Liver (tissue), 9 donors: ENCODE data around the gene COL27A1. TPM values are rescaled to one million over a fixed set of nuclear protein-coding genes. Genes with fewer than 3 reads are reported as not detected.

Experiments
- DNase-seq: peaks from one replicate; pipeline ENCODE4 v3.0.0-alpha.2; 2017; ENCODE audit warnings: low spot score
- H3K27ac ChIP-seq, 2 donors: one replicate each; pipeline ENCODE4 v1.7.0; 2013; ENCODE audit warnings: inconsistent platforms in 2 of 2, low read length in 2 of 2, control low read depth in 1 of 2, low read depth in 1 of 2, mild to moderate bottlenecking in 1 of 2
- H3K27me3 ChIP-seq, 4 donors: one replicate each; pipeline versions ENCODE4 v1.6.1 to v1.7.0; 2013; ENCODE audit warnings: low read length in 3 of 4, inconsistent platforms in 1 of 4, mild to moderate bottlenecking in 1 of 4, moderate library complexity in 1 of 4; ENCODE audit not compliant: control insufficient read depth in 4 of 4, insufficient read depth in 4 of 4
- H3K36me3 ChIP-seq, 4 donors: one replicate each; pipeline versions ENCODE4 v1.6.1 to v1.7.0; 2013; ENCODE audit warnings: low read length in 3 of 4, mild to moderate bottlenecking in 3 of 4, low read depth in 1 of 4, moderate library complexity in 1 of 4; ENCODE audit not compliant: control insufficient read depth in 4 of 4, insufficient read depth in 3 of 4
- H3K4me1 ChIP-seq, 4 donors: one replicate each; pipeline versions ENCODE4 v1.6.1 to v1.7.0; 2013; ENCODE audit warnings: low read length in 3 of 4, mild to moderate bottlenecking in 3 of 4, moderate library complexity in 1 of 4; ENCODE audit not compliant: control insufficient read depth in 4 of 4, insufficient read depth in 4 of 4
- H3K4me3 ChIP-seq, 3 donors: one replicate each; pipeline versions ENCODE4 v1.6.1 to v1.7.0; 2013; ENCODE audit warnings: low read length in 3 of 3, control low read depth in 1 of 3, low read depth in 1 of 3, mild to moderate bottlenecking in 1 of 3
- H3K9ac ChIP-seq, 2 donors: one replicate each; pipeline ENCODE4 v1.7.0; 2013; ENCODE audit warnings: low read length in 2 of 2, mild to moderate bottlenecking in 2 of 2, moderate library complexity in 2 of 2, control low read depth in 1 of 2, low read depth in 1 of 2
- H3K9me3 ChIP-seq, 4 donors: one replicate each; pipeline versions ENCODE4 v1.6.1 to v1.7.0; 2013; ENCODE audit warnings: low read length in 3 of 4; ENCODE audit not compliant: control insufficient read depth in 4 of 4
- FOXA2 ChIP-seq: IDR thresholded peaks from 2 replicates; pipeline ENCODE4 v1.6.1; 2016; ENCODE audit warnings: antibody characterized with exemption
- NR2F2 ChIP-seq: IDR thresholded peaks from 2 replicates; pipeline ENCODE4 v1.6.1; 2016; ENCODE audit warnings: antibody characterized with exemption
- YY1 ChIP-seq: IDR thresholded peaks from 2 replicates; pipeline ENCODE4 v1.6.1; 2016; ENCODE audit warnings: antibody characterized with exemption, mild to moderate bottlenecking
- whole genome bisulfite sequencing: extraction: QIAGEN DNeasy Blood & Tissue Kit; methylation state at CpG from one replicate; pipeline ENCODE4 v1.1.7; 2013; 5-methylcytosine and 5-hydroxymethylcytosine counted together
- polyA plus RNA-seq, 2 donors: library from polyadenylated mRNA; stranded (reverse) in 1 of 2; unstranded in 1 of 2; fragments of 200-250 nt in 1 of 2; fragments of >200 nt in 1 of 2; fragmentation: Nextera tagmentation in 1 of 2; extraction: Ambion mirVana in 1 of 2; gene quantifications; one replicate each; pipeline versions ENCODE4 v1.2.1 to v1.2.3, GENCODE V29; 2013 to 2015
- total RNA-seq, 2 donors: library from RNA; depleted of rRNA; stranded (reverse); fragments of >200 nt; gene quantifications; one replicate each; pipeline ENCODE4 v1.2.3, GENCODE V29; 2014
- TF ChIP-seq, protein P1 (sequence below): IDR thresholded peaks from 2 replicates; pipeline ENCODE4 v1.6.1; 2016; ENCODE audit warnings: antibody characterized with exemption
- TF ChIP-seq, protein P2 (sequence below): IDR thresholded peaks from 2 replicates; pipeline ENCODE4 v1.6.1; 2016; ENCODE audit warnings: antibody characterized with exemption
- TF ChIP-seq, protein P3 (sequence below): IDR thresholded peaks from 2 replicates; pipeline ENCODE4 v1.6.1; 2016; ENCODE audit warnings: antibody characterized with exemption, mild to moderate bottlenecking
- donor health status: healthy.
- donor health status: healthy.
- donor health status: healthy.
- donor health status: healthy.
- donor health status: healthy.

Gene COL27A1
- total and polyA plus RNA-seq, 4 donors = 7.0 to 20.4 (median 12.0) TPM

DNA sequence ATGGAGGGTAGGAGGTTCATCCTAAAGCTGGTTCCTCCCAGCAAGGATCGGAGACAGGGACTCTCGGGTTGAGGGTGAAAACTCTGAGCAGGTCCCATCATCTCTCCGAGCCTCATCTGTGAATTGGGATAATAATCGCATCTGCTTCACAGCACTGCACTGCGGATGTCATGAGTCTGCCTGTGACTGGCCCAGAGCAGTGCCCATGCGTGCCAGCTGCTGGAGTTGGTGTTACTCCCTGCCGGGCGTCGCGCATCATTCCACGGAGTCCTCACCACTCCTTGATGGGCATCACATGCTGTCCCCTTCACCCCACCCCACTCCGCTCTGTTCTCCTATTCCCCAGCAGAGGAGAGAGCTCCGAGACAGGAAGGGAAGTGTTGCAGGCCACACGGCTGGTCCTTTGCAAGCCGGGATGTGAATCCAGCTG, 132.4 kb downstream of the COL27A1 start:
- TF ChIP-seq, protein P1, sequence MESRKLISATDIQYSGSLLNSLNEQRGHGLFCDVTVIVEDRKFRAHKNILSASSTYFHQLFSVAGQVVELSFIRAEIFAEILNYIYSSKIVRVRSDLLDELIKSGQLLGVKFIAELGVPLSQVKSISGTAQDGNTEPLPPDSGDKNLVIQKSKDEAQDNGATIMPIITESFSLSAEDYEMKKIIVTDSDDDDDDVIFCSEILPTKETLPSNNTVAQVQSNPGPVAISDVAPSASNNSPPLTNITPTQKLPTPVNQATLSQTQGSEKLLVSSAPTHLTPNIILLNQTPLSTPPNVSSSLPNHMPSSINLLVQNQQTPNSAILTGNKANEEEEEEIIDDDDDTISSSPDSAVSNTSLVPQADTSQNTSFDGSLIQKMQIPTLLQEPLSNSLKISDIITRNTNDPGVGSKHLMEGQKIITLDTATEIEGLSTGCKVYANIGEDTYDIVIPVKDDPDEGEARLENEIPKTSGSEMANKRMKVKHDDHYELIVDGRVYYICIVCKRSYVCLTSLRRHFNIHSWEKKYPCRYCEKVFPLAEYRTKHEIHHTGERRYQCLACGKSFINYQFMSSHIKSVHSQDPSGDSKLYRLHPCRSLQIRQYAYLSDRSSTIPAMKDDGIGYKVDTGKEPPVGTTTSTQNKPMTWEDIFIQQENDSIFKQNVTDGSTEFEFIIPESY = no peak
- TF ChIP-seq YY1 = no peak
- no peak for TF ChIP-seq FOXA2
- no peak overlapping the region for H3K4me3 ChIP-seq
- H3K4me1 ChIP-seq = no peaks in the 10 kb centered on the region
- 86% methylated on average over 15 of the region's 15 CpGs for WGBS
- H3K36me3 ChIP-seq = peaks cover 0 to 40% (median 20%) of the 10 kb centered on the region in 4 donors
- no peaks in the 10 kb centered on the region for H3K9me3 ChIP-seq
- no peaks in the 10 kb centered on the region for H3K27me3 ChIP-seq
- no peak overlapping the region for H3K27ac ChIP-seq
- no peak for DNase-seq
- no peak overlapping the region for H3K9ac ChIP-seq

DNA sequence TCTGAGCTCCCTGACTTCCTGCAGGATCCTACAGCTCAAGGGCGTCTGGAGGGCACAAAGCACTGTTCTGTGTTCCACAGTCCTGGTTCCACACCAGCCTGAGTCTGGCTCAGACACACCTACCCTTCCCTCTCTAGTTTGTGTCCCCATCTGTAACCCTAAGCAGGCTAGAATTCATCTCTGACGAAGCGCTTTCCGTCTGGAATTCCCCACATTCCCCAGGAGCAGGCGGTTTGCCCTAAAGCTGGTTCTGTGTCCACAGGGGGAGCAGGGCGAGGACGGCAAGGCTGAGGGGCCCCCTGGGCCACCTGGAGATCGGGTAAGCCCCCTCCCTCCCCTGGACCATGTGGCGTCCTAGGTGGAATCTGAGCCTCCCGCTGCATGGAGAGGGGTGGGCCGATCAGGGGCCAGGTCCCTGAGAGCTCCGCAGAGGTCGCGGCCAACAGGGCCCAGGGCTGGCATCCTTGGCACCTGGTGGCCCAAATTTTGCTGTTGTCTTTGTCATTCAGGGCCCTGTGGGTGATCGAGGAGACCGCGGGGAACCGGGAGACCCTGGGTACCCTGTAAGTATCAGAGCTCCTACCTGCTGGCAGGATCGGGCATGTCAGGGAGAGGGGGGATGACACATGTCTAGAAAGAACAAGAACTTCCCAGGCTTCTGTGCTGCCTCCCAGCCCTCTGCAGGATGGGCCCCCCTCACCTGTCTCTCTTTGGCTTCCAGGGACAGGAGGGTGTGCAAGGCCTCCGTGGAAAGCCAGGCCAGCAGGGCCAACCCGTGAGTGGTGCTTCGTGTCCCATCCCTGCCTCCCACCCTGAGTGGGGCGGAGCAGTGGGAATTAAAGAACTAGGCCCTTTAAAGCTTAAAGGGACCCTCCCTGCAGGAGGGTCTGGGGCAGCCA, 133.1 kb downstream of the COL27A1 start:
- Histone ChIP-seq H3K4me1 (no peaks in the 10 kb centered on the region), H3K36me3 (peaks cover 0 to 38% (median 24%) of the 10 kb centered on the region in 4 donors), H3K9ac (no peak overlapping the region), H3K27me3 (no peaks in the 10 kb centered on the region), H3K9me3 (no peaks in the 10 kb centered on the region), H3K27ac (no peak overlapping the region), H3K4me3 (no peak overlapping the region)
- WGBS = 79% methylated on average over 23 of the region's 23 CpGs
- TF ChIP-seq, protein P2, sequence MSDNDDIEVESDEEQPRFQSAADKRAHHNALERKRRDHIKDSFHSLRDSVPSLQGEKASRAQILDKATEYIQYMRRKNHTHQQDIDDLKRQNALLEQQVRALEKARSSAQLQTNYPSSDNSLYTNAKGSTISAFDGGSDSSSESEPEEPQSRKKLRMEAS = no peak
- DNase-seq = no peak

DNA sequence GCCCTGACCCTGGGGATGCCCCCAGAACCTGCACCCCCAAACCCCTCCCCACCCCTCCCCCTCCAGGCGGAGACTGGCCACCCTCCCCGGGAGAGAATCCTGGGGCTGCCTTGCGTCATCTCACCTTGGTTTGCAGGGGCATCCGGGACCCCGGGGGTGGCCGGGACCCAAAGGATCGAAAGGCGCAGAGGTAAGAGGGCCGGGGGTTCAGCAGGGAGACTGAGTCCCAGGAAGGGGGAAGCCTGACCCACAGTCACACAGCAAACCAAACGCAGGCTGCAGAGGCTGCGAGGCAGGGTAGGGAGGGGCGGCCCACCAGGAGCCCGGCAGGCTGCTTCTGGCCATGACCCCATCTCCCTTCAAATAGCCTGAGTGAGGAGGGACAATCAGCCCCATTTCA, 133.8 kb downstream of the COL27A1 start:
- Histone ChIP-seq H3K4me3 (no peak overlapping the region), H3K36me3 (peaks cover 0 to 34% (median 22%) of the 10 kb centered on the region in 4 donors), H3K9ac (no peak overlapping the region), H3K9me3 (no peaks in the 10 kb centered on the region), H3K4me1 (no peaks in the 10 kb centered on the region), H3K27ac (no peak overlapping the region), H3K27me3 (no peaks in the 10 kb centered on the region)
- TF ChIP-seq NR2F2 = no peak
- TF ChIP-seq, protein P3, sequence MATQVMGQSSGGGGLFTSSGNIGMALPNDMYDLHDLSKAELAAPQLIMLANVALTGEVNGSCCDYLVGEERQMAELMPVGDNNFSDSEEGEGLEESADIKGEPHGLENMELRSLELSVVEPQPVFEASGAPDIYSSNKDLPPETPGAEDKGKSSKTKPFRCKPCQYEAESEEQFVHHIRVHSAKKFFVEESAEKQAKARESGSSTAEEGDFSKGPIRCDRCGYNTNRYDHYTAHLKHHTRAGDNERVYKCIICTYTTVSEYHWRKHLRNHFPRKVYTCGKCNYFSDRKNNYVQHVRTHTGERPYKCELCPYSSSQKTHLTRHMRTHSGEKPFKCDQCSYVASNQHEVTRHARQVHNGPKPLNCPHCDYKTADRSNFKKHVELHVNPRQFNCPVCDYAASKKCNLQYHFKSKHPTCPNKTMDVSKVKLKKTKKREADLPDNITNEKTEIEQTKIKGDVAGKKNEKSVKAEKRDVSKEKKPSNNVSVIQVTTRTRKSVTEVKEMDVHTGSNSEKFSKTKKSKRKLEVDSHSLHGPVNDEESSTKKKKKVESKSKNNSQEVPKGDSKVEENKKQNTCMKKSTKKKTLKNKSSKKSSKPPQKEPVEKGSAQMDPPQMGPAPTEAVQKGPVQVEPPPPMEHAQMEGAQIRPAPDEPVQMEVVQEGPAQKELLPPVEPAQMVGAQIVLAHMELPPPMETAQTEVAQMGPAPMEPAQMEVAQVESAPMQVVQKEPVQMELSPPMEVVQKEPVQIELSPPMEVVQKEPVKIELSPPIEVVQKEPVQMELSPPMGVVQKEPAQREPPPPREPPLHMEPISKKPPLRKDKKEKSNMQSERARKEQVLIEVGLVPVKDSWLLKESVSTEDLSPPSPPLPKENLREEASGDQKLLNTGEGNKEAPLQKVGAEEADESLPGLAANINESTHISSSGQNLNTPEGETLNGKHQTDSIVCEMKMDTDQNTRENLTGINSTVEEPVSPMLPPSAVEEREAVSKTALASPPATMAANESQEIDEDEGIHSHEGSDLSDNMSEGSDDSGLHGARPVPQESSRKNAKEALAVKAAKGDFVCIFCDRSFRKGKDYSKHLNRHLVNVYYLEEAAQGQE = no peak
- 90% methylated on average over 13 of the region's 13 CpGs for WGBS
- no peak for DNase-seq
